Measurements from ENCODE around the gene HLA-DOA.

DNA sequence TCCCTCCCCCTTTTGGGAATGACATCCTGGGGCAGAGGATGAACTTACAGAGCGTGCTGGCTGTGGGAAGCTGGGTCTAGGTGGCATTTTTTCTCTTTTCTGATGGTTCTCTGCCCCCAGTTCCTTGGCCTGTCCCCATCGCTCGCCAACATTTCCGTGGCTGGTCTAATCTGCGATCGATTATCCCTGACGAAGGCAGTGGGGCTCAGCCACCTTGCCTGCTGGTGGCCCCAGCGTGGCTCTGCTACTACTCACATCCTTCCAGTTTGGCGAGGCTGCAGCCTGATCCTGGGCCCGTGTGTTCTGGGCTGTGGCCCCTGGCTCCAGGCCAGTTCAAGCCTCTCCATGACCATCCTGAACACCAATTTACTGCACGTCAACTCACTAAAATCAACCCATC, 6.4 kb upstream of the HLA-DOA start:
- TF ChIP-seq, protein P1, sequence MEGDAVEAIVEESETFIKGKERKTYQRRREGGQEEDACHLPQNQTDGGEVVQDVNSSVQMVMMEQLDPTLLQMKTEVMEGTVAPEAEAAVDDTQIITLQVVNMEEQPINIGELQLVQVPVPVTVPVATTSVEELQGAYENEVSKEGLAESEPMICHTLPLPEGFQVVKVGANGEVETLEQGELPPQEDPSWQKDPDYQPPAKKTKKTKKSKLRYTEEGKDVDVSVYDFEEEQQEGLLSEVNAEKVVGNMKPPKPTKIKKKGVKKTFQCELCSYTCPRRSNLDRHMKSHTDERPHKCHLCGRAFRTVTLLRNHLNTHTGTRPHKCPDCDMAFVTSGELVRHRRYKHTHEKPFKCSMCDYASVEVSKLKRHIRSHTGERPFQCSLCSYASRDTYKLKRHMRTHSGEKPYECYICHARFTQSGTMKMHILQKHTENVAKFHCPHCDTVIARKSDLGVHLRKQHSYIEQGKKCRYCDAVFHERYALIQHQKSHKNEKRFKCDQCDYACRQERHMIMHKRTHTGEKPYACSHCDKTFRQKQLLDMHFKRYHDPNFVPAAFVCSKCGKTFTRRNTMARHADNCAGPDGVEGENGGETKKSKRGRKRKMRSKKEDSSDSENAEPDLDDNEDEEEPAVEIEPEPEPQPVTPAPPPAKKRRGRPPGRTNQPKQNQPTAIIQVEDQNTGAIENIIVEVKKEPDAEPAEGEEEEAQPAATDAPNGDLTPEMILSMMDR (conservative IDR thresholded peaks at IDR 0.05; ENCODE audit: low read depth, low read length), result no peak
- TF ChIP-seq EZH2 (IDR thresholded peaks at IDR 0.05; ENCODE audit: low read length, unreplicated experiment), result no peak
- TF ChIP-seq EZH2phosphoT487 (IDR thresholded peaks at IDR 0.05; ENCODE audit: borderline replicate concordance, low read length), result no peak

Data from PC-3 (cell line).